ENCODE data around the gene RGS14.

DNA sequence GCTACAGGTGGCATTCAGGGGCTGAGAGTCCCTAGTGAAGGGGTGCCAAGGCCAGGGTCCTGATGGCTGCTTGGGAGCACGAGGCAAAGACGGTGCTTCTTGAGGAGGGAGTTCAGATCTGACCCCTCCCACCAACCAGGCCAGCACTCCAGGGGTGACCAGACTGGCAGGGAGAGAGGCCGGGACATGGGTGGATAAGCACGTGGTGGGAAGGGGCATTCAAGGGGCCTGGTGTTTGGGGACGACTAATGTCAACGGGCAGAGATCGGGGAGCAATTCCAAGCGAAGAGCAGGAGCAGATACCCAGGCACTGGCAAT is 4.5 kb downstream of the RGS14 start:
- TF ChIP-seq, protein P1, sequence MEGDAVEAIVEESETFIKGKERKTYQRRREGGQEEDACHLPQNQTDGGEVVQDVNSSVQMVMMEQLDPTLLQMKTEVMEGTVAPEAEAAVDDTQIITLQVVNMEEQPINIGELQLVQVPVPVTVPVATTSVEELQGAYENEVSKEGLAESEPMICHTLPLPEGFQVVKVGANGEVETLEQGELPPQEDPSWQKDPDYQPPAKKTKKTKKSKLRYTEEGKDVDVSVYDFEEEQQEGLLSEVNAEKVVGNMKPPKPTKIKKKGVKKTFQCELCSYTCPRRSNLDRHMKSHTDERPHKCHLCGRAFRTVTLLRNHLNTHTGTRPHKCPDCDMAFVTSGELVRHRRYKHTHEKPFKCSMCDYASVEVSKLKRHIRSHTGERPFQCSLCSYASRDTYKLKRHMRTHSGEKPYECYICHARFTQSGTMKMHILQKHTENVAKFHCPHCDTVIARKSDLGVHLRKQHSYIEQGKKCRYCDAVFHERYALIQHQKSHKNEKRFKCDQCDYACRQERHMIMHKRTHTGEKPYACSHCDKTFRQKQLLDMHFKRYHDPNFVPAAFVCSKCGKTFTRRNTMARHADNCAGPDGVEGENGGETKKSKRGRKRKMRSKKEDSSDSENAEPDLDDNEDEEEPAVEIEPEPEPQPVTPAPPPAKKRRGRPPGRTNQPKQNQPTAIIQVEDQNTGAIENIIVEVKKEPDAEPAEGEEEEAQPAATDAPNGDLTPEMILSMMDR (IDR thresholded peaks at IDR 0.05), result no peak
- TF ChIP-seq POLR2A (IDR thresholded peaks at IDR 0.05), result no peak

Measured in tibial nerve (tissue), 3 donors.